Type B pancreatic cell (in vitro differentiated cells): Measurements from ENCODE around the gene VPS33A. TPM values are rescaled to one million over a fixed set of nuclear protein-coding genes. Genes with fewer than 3 reads are reported as not detected.

Source experiments
- DNase-seq: peaks from one replicate; pipeline ENCODE4 v3.0.0; 2021; ENCODE audit warnings: mixed read lengths; ENCODE audit not compliant: unreplicated experiment; ENCODE audit errors: extremely low spot score
- H3K27ac Mint-ChIP-seq: 2 replicates; pipeline ENCODE4 v1.8.0; 2021; ENCODE audit warnings: mild to moderate bottlenecking, mixed read lengths
- H3K27me3 Mint-ChIP-seq: 2 replicates; pipeline ENCODE4 v1.8.0; 2021; ENCODE audit warnings: mixed read lengths
- H3K36me3 Mint-ChIP-seq: 2 replicates; pipeline ENCODE4 v1.8.0; 2021; ENCODE audit warnings: mixed read lengths
- H3K4me1 Mint-ChIP-seq: one replicate; pipeline ENCODE4 v1.8.0; 2021; ENCODE audit warnings: mixed read lengths; ENCODE audit not compliant: unreplicated experiment
- H3K4me3 Mint-ChIP-seq: 2 replicates; pipeline ENCODE4 v1.8.0; 2021; ENCODE audit warnings: mild to moderate bottlenecking, mixed read lengths
- H3K9me3 Mint-ChIP-seq: 2 replicates; pipeline ENCODE4 v1.8.0; 2021; ENCODE audit warnings: mixed read lengths
- total RNA-seq: library from RNA; stranded (reverse); gene quantifications from 2 replicates; pipeline ENCODE4 v1.2.1, GENCODE V29; 2021; ENCODE audit warnings: low replicate concordance
- TF ChIP-seq, protein P1 (sequence below): fragments of 200-600 bp; sonication (generic); conservative IDR thresholded peaks from 2 replicates; pipeline ENCODE4 v1.5.0; 2021; ENCODE audit warnings: antibody characterized with exemption, mild to moderate bottlenecking

VPS33A gene
- total RNA-seq, 1 donor from 2014 or later, result 33.0 TPM

DNA sequence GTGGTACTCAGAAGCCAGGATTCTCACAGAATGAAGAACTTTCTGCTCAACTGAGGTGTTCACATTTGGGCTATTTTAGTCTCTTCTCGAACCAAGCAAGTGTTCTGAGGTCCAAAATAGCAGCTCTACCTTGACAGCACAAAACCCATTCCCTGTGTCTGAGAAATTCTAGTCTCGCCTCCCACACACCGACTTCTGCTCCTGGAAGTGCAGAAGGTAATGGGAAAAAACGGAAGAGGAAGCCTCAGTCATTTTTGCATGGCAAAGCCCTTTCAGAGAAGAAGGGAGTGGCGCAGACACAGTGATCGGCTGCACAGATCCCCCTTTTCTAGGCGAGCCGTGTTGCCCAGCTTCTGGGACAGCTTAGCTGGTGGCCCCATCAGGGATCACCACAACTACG lies 31.2 kb upstream of the VPS33A start:
- no peak overlapping the region for H3K27ac Mint-ChIP-seq
- no peaks in the 10 kb centered on the region for H3K27me3 Mint-ChIP-seq
- no peaks in the 10 kb centered on the region for H3K9me3 Mint-ChIP-seq
- H3K4me3 Mint-ChIP-seq, result no peak overlapping the region
- TF ChIP-seq, protein P1, sequence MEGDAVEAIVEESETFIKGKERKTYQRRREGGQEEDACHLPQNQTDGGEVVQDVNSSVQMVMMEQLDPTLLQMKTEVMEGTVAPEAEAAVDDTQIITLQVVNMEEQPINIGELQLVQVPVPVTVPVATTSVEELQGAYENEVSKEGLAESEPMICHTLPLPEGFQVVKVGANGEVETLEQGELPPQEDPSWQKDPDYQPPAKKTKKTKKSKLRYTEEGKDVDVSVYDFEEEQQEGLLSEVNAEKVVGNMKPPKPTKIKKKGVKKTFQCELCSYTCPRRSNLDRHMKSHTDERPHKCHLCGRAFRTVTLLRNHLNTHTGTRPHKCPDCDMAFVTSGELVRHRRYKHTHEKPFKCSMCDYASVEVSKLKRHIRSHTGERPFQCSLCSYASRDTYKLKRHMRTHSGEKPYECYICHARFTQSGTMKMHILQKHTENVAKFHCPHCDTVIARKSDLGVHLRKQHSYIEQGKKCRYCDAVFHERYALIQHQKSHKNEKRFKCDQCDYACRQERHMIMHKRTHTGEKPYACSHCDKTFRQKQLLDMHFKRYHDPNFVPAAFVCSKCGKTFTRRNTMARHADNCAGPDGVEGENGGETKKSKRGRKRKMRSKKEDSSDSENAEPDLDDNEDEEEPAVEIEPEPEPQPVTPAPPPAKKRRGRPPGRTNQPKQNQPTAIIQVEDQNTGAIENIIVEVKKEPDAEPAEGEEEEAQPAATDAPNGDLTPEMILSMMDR, result no peak
- DNase-seq, result no peak
- peaks cover 7% of the 10 kb centered on the region for H3K36me3 Mint-ChIP-seq
- no peaks in the 10 kb centered on the region for H3K4me1 Mint-ChIP-seq

DNA sequence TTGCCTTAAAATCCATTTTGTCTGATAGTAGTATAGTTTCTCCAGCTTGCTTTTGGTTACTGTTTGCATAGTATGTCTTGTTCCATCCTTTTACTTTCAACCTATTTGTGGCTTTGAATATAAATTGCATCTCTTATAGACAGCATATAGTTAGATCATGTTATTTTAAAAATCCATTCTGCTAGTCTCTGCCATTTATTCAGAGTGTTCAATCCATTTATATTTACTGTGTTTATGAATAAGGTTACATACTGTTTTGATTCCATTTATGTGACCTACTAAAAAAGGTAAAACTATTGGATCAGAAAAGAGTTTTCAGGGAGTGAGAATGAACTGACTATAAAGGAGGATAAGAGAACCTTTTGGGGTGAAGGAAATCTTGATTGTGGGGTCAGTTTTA lies 29.6 kb upstream of the VPS33A start:
- H3K27me3 Mint-ChIP-seq, result no peaks in the 10 kb centered on the region
- no peak overlapping the region for H3K27ac Mint-ChIP-seq
- no peak for DNase-seq
- no peaks in the 10 kb centered on the region for H3K9me3 Mint-ChIP-seq
- H3K4me1 Mint-ChIP-seq, result no peaks in the 10 kb centered on the region
- peaks cover 10% of the 10 kb centered on the region for H3K36me3 Mint-ChIP-seq
- TF ChIP-seq, protein P1, result no peak
- H3K4me3 Mint-ChIP-seq, result no peak overlapping the region

DNA sequence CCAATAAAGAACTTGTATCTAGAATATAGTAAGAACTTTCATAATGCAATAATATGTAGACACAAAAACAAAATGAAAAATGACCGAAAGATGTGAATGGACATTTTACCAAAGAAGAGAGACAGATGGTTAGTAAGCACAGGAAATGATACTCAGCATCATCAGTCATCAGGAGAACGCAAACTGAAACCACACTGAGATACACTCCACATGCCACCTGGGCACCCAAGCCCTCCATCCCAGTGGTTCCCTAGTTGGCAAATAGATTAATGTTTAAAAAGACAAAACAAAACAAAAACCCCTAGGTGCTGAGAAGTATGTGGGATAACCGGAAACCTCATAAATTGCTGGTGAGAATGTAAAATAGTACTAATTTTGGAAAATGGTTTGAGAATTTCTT lies 26.8 kb upstream of the VPS33A start:
- no peaks in the 10 kb centered on the region for H3K9me3 Mint-ChIP-seq
- H3K27ac Mint-ChIP-seq, result no peak overlapping the region
- TF ChIP-seq, protein P1, result no peak
- H3K4me3 Mint-ChIP-seq, result no peak overlapping the region
- DNase-seq, result no peak
- H3K36me3 Mint-ChIP-seq, result peaks cover 10% of the 10 kb centered on the region
- H3K27me3 Mint-ChIP-seq, result no peaks in the 10 kb centered on the region
- H3K4me1 Mint-ChIP-seq, result no peaks in the 10 kb centered on the region

DNA sequence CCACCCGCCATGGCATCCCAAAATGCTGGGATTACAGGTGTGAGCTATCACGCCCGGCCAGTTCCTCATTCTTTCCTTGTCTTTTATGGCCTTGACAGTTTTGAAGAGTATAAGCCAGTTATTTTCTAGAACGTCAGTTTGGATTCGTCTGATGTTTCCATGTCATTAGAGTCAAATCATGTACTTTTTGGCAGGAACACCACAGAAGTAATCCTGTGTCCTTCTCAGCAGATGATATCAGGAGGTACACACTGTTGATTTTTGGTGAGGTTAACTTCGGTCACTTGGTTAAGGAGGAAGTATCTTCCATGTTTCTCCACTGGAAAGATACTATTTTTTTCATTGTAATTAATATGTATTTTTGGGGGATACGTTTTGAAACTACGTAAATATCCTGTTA lies 25.1 kb upstream of the VPS33A start:
- H3K27me3 Mint-ChIP-seq, result no peaks in the 10 kb centered on the region
- peaks cover 13% of the 10 kb centered on the region for H3K36me3 Mint-ChIP-seq
- no peaks in the 10 kb centered on the region for H3K4me1 Mint-ChIP-seq
- DNase-seq, result no peak
- no peak overlapping the region for H3K27ac Mint-ChIP-seq
- no peak overlapping the region for H3K4me3 Mint-ChIP-seq
- H3K9me3 Mint-ChIP-seq, result no peaks in the 10 kb centered on the region
- TF ChIP-seq, protein P1, result no peak

DNA sequence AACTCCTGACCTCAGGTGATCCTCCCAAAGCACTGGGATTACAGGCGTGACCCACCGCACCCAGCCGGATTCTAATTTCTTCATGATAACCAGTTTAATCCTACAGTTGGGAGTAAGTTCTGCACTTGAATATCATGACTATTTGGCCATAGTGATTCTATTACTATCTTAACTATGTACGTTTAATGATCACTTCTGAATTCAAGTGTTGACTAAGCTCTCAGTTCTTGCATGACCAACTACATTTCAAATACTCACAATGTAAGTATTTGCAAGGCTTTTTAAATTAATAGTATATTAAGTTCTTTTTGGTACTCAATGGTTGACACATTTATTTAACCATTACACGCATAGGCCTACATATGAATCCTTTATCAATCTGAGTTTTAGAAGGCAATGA lies 17.4 kb upstream of the VPS33A start:
- H3K9me3 Mint-ChIP-seq, result no peaks in the 10 kb centered on the region
- no peak for DNase-seq
- TF ChIP-seq, protein P1, result no peak
- no peak overlapping the region for H3K4me3 Mint-ChIP-seq
- no peaks in the 10 kb centered on the region for H3K4me1 Mint-ChIP-seq
- no peaks in the 10 kb centered on the region for H3K27me3 Mint-ChIP-seq
- H3K27ac Mint-ChIP-seq, result no peak overlapping the region
- peaks cover 9% of the 10 kb centered on the region for H3K36me3 Mint-ChIP-seq

DNA sequence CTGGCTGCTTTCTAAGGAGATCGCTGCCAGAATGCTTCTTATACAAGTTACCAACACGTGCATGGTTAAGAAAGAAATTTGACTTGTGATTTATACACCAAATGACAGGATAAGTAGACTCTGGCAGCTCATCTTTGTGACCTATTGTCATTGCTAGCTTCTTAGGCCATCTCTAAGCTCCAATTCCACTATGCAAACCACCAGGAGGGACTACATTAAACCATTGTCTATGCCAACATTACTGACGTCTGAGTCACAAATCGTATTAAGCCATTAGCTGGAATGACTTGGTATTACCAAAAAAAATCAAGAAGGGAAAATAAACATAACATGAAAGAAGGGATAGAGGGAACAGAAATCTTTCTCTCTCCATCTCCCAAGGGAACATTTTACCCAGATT lies 15.8 kb upstream of the VPS33A start:
- no peak for DNase-seq
- Mint-ChIP-seq H3K27me3 (no peaks in the 10 kb centered on the region), H3K4me1 (no peaks in the 10 kb centered on the region), H3K4me3 (no peak overlapping the region), H3K9me3 (no peaks in the 10 kb centered on the region), H3K27ac (no peak overlapping the region), H3K36me3 (peaks cover 3% of the 10 kb centered on the region)
- TF ChIP-seq, protein P1, result no peak
